Embryonic facial prominence (tissue), 1 donor: ENCODE results near the gene UROD.
"Not testable (repeated sequence)": the region's sequence is repeated elsewhere in the genome, so short reads cannot be mapped to it uniquely, and the experiment has no call there.

Experiments
- DNase-seq: peaks from one replicate; pipeline ENCODE4 v3.0.0-alpha.2; 2016; ENCODE audit errors: extremely low spot score

The UROD gene

GRCh38 chr1:45011837-45012638 lies at the start of gene UROD:
TSS of gene UROD (plus strand) at chr1:45012254. CDS start at chr1:45012266, 12 bp downstream.
- DNase-seq: peak; percentile 96

- no peak for DNase-seq
Measured at GRCh38 chr1:44962729-44963128, 49.3 kb upstream of the UROD start.

- DNase-seq: no peak
Measured at GRCh38 chr1:44964396-44964795, 47.7 kb upstream of the UROD start.

GRCh38 chr1:44970317-44970716 lies 41.7 kb upstream of the UROD start:
- no peak for DNase-seq

GRCh38 chr1:44973645-44974044 lies 38.4 kb upstream of the UROD start:
- no peak for DNase-seq

GRCh38 chr1:44976252-44976651 lies 35.8 kb upstream of the UROD start:
- no peak for DNase-seq

GRCh38 chr1:44977372-44977771 lies 34.7 kb upstream of the UROD start:
- DNase-seq: not testable (repeated sequence)

- no peak for DNase-seq
Measured at GRCh38 chr1:44985747-44986359, 26.2 kb upstream of the UROD start.

GRCh38 chr1:44988531-44989156 lies 23.4 kb upstream of the UROD start:
- DNase-seq: no peak

- DNase-seq: no peak
Measured at GRCh38 chr1:44994309-44994898, 17.6 kb upstream of the UROD start.

GRCh38 chr1:44995467-44996238 lies 16.4 kb upstream of the UROD start:
- DNase-seq: no peak

- DNase-seq: no peak
Measured at GRCh38 chr1:44999232-44999631, 12.8 kb upstream of the UROD start.

GRCh38 chr1:45001011-45001481 lies 11.0 kb upstream of the UROD start:
- no peak for DNase-seq

GRCh38 chr1:45001576-45001975 lies 10.5 kb upstream of the UROD start:
- not testable (repeated sequence) for DNase-seq

GRCh38 chr1:45002650-45003645 lies 9.1 kb upstream of the UROD start:
- DNase-seq: no peak

- DNase-seq: no peak
Measured at GRCh38 chr1:45003741-45004140, 8.3 kb upstream of the UROD start.

- no peak for DNase-seq
Measured at GRCh38 chr1:45004281-45004920, 7.7 kb upstream of the UROD start.

GRCh38 chr1:45005761-45006160 lies 6.3 kb upstream of the UROD start:
- no peak for DNase-seq

- DNase-seq: no peak
Measured at GRCh38 chr1:45007311-45007710, 4.7 kb upstream of the UROD start.

- no peak for DNase-seq
Measured at GRCh38 chr1:45008076-45008475, 4.0 kb upstream of the UROD start.
